H9 (cell line): ENCODE measurements around the gene GRHL3. TPM values are rescaled to one million over a fixed set of nuclear protein-coding genes. Genes with fewer than 3 reads are reported as not detected.

Source experiments
- DNase-seq: peaks from one replicate; pipeline ENCODE4 v3.0.0-alpha.2; 2017
- H2AFZ ChIP-seq: one replicate; pipeline ENCODE4 v1.6.1; 2013; ENCODE audit warnings: mild to moderate bottlenecking, low read length, control low read depth, moderate library complexity
- H2AK5ac ChIP-seq: 2 replicates; pipeline ENCODE4 v1.6.1; 2013; ENCODE audit warnings: low read length, control low read depth, mixed read lengths; ENCODE audit not compliant: insufficient read length
- H2BK120ac ChIP-seq: one replicate; pipeline ENCODE4 v1.6.1; 2013; ENCODE audit warnings: low read depth, mild to moderate bottlenecking, low read length, control low read depth, inconsistent platforms; ENCODE audit not compliant: poor library complexity, severe bottlenecking
- H2BK12ac ChIP-seq: 2 replicates; pipeline ENCODE4 v1.6.1; 2013; ENCODE audit warnings: low read length, control low read depth, mixed read lengths, low read depth; ENCODE audit not compliant: insufficient read length
- H2BK15ac ChIP-seq: 2 replicates; pipeline ENCODE4 v1.6.1; 2013; ENCODE audit warnings: low read depth, low read length, control low read depth
- H2BK20ac ChIP-seq: one replicate; pipeline ENCODE4 v1.6.1; 2013; ENCODE audit warnings: low read depth, mild to moderate bottlenecking, low read length, control low read depth, inconsistent platforms; ENCODE audit not compliant: poor library complexity, severe bottlenecking
- H2BK5ac ChIP-seq: 2 replicates; pipeline ENCODE4 v1.6.1; 2013; ENCODE audit warnings: low read length, control low read depth, mixed read lengths; ENCODE audit not compliant: insufficient read length
- H3K14ac ChIP-seq: 2 replicates; pipeline ENCODE4 v1.6.1; 2013; ENCODE audit warnings: low read length, control low read depth; ENCODE audit not compliant: insufficient read depth
- H3K18ac ChIP-seq: 2 replicates; pipeline ENCODE4 v1.6.1; 2013; ENCODE audit warnings: low read depth, mild to moderate bottlenecking, mixed read lengths, low read length, control low read depth; ENCODE audit not compliant: insufficient read length
- H3K23ac ChIP-seq: 2 replicates; pipeline ENCODE4 v1.6.1; 2013; ENCODE audit warnings: low read length, control low read depth, mixed read lengths, low read depth; ENCODE audit not compliant: insufficient read length
- H3K23me2 ChIP-seq: 2 replicates; pipeline ENCODE4 v1.6.1; 2013; ENCODE audit warnings: low read depth, mild to moderate bottlenecking, mixed read lengths, low read length, control low read depth; ENCODE audit not compliant: insufficient read length, poor library complexity, severe bottlenecking
- H3K27ac ChIP-seq: 2 replicates; pipeline ENCODE4 v1.5.1; 2013; ENCODE audit warnings: low read length, control low read depth, mixed read lengths, low read depth; ENCODE audit not compliant: insufficient read length
- H3K27me3 ChIP-seq: 2 replicates; pipeline ENCODE4 v1.6.1; 2013; ENCODE audit warnings: low read length, control low read depth, inconsistent platforms; ENCODE audit not compliant: insufficient read depth
- H3K4ac ChIP-seq: 2 replicates; pipeline ENCODE4 v1.6.1; 2013; ENCODE audit warnings: low read depth, mild to moderate bottlenecking, control low read depth, inconsistent platforms, low read length, moderate library complexity
- H3K4me1 ChIP-seq: 2 replicates; pipeline ENCODE4 v1.6.1; 2013; ENCODE audit warnings: low read length, control low read depth, inconsistent platforms; ENCODE audit not compliant: insufficient read depth
- H3K4me2 ChIP-seq: 2 replicates; pipeline ENCODE4 v1.6.1; 2013; ENCODE audit warnings: low read length, control low read depth, mixed read lengths; ENCODE audit not compliant: insufficient read length, insufficient read depth
- H3K56ac ChIP-seq: 2 replicates; pipeline ENCODE4 v1.6.1; 2013; ENCODE audit warnings: low read depth, mild to moderate bottlenecking, mixed read lengths, low read length, control low read depth; ENCODE audit not compliant: insufficient read length
- H3K79me1 ChIP-seq: 2 replicates; pipeline ENCODE4 v1.6.1; 2013; ENCODE audit warnings: low read depth, mild to moderate bottlenecking, moderate library complexity, low read length, control low read depth, inconsistent platforms; ENCODE audit not compliant: insufficient read depth, poor library complexity, severe bottlenecking
- H3K79me2 ChIP-seq: 2 replicates; pipeline ENCODE4 v1.6.1; 2013; ENCODE audit warnings: low read length, control low read depth, inconsistent platforms; ENCODE audit not compliant: insufficient read depth
- H3K9ac ChIP-seq: 2 replicates; pipeline ENCODE4 v1.6.1; 2013; ENCODE audit warnings: low read length, control low read depth, mixed read lengths; ENCODE audit not compliant: insufficient read length; ENCODE audit errors: extremely low read depth
- H3K9me3 ChIP-seq: one replicate; pipeline ENCODE4 v1.6.1; 2013; ENCODE audit warnings: low read depth, low read length, inconsistent platforms; ENCODE audit not compliant: control insufficient read depth
- H3T11ph ChIP-seq: one replicate; pipeline ENCODE4 v1.6.1; 2013; ENCODE audit warnings: mild to moderate bottlenecking, low read length, control low read depth, inconsistent platforms
- H4K20me1 ChIP-seq: one replicate; pipeline ENCODE4 v1.6.1; 2013; ENCODE audit not compliant: control insufficient read depth, insufficient read length, insufficient read depth
- H4K5ac ChIP-seq: 2 replicates; pipeline ENCODE4 v1.6.1; 2013; ENCODE audit warnings: low read depth, mild to moderate bottlenecking, mixed read lengths, low read length, control low read depth; ENCODE audit not compliant: insufficient read length
- H4K8ac ChIP-seq: replicated peaks from 2 replicates; pipeline ENCODE4 v1.6.1; 2013; ENCODE audit warnings: low read length, control low read depth, mixed read lengths, low read depth; ENCODE audit not compliant: insufficient read length
- H4K91ac ChIP-seq: 2 replicates; pipeline ENCODE4 v1.6.1; 2013; ENCODE audit warnings: low read depth, mild to moderate bottlenecking, moderate library complexity, mixed read lengths, low read length, control low read depth; ENCODE audit not compliant: insufficient read length
- H3K27ac Mint-ChIP-seq, 3 experiments: 2 replicates in 2 of 3; 3 replicates in 1 of 3; pipeline ENCODE4 v1.8.0; 2020 to 2021; ENCODE audit warnings: mixed read lengths in 3 of 3, mild to moderate bottlenecking in 1 of 3, moderate library complexity in 1 of 3
- H3K27me3 Mint-ChIP-seq: 2 replicates; pipeline ENCODE4 v1.8.0; 2021; ENCODE audit warnings: low read depth, mild to moderate bottlenecking, moderate library complexity, mixed read lengths
- H3K36me3 Mint-ChIP-seq, 3 experiments: 2 replicates in 2 of 3; 3 replicates in 1 of 3; pipeline ENCODE4 v1.8.0; 2020 to 2021; ENCODE audit warnings: low read depth in 3 of 3, mixed read lengths in 3 of 3; ENCODE audit not compliant: insufficient read depth in 1 of 3
- H3K4me1 Mint-ChIP-seq, 2 experiments: 2 replicates each; pipeline ENCODE4 v1.8.0; 2020; ENCODE audit warnings: mixed read lengths in 2 of 2
- H3K4me3 Mint-ChIP-seq, 2 experiments: 2 replicates in 1 of 2; 3 replicates in 1 of 2; pipeline ENCODE4 v1.8.0; 2020 to 2021; ENCODE audit warnings: mild to moderate bottlenecking in 2 of 2, mixed read lengths in 2 of 2, moderate library complexity in 1 of 2
- H3K9me3 Mint-ChIP-seq, 2 experiments: 2 replicates in 1 of 2; 3 replicates in 1 of 2; pipeline ENCODE4 v1.8.0; 2020; ENCODE audit warnings: mild to moderate bottlenecking in 2 of 2, mixed read lengths in 2 of 2, moderate library complexity in 1 of 2
- CTCF ChIP-seq: fragments of 200-600 bp; sonication (generic); conservative IDR thresholded peaks from 3 replicates; pipeline ENCODE4 v1.8.0; 2021; ENCODE audit warnings: antibody characterized with exemption, mild to moderate bottlenecking
- WGBS: extraction: QIAGEN DNeasy Blood & Tissue Kit; methylation state at CpG from one replicate; pipeline ENCODE4 v1.1.7; 2013; ENCODE audit warnings: missing lambda C conversion rate, low lambda C conversion rate, mixed read lengths; ENCODE audit not compliant: insufficient read length; ENCODE audit errors: extremely low coverage; 5-methylcytosine and 5-hydroxymethylcytosine counted together
- total RNA-seq: library from RNA; stranded (reverse); gene quantifications from 2 replicates; pipeline ENCODE4 v1.2.1, GENCODE V29; 2021

GRHL3 gene
- total RNA-seq, 1 experiment from 2014 or later = 3.5 TPM

DNA sequence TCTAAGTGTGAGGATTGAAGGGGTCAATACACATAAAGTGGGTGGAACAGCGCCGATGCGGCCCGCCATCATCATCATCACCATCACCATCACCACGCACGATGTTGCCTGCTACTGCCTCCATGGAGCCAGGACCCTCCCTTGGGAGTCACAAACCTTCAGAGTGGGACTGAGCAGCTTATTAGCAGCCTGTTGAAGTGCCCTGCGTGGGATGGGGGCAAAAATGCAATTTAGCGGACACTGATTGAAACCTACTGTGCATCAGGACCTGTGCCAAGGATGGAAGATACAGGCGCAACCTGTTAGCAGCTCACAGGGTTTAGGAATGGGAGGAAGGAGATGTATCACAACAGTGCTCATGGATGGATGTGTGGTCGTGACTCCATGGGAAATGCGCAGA is 67.8 kb downstream of the GRHL3 start:
- Histone ChIP-seq H3K23ac (no peak overlapping the region), H2BK15ac (no peak overlapping the region), H2AFZ (no peak overlapping the region), H3K27me3 (no peaks in the 10 kb centered on the region), H3K18ac (no peak overlapping the region), H3K56ac (no peak overlapping the region), H2BK120ac (no peak overlapping the region), H4K91ac (no peak overlapping the region), H3K4ac (no peak overlapping the region), H4K5ac (no peak overlapping the region), H3K9ac (no peak overlapping the region), H3K27ac (no peak overlapping the region), H3T11ph (no peak overlapping the region), H3K23me2 (no peaks in the 10 kb centered on the region), H3K9me3 (no peaks in the 10 kb centered on the region), H4K8ac (no peak overlapping the region), H2BK5ac (no peak overlapping the region), H2BK12ac (no peak overlapping the region), H3K14ac (no peak overlapping the region), H2AK5ac (no peak overlapping the region), H3K4me2 (no peak overlapping the region), H3K79me1 (no peaks in the 10 kb centered on the region), H3K79me2 (no peaks in the 10 kb centered on the region), H3K4me1 (no peaks in the 10 kb centered on the region), H2BK20ac (no peak overlapping the region), H4K20me1 (no peaks in the 10 kb centered on the region)
- H3K27me3 Mint-ChIP-seq = no peaks in the 10 kb centered on the region
- WGBS = no CpG with 5 or more reads among the region's 11 CpGs
- peak overlapping the region in 1 of 3 experiments; percentile 24; a peak in 1 of 7 replicates for H3K27ac Mint-ChIP-seq
- no peak for DNase-seq
- H3K4me3 Mint-ChIP-seq = no peak overlapping the region
- TF ChIP-seq CTCF = no peak
- no peaks in the 10 kb centered on the region for H3K9me3 Mint-ChIP-seq
- H3K4me1 Mint-ChIP-seq = peaks cover 4 to 14% of the 10 kb centered on the region in 2 experiments
- H3K36me3 Mint-ChIP-seq = peaks cover 0 to 22% (median 10%) of the 10 kb centered on the region in 3 experiments; a peak in 4 of 7 replicates
